ENCODE data around the gene BCL2L2. TPM values are rescaled to one million over a fixed set of nuclear protein-coding genes. Genes with fewer than 3 reads are reported as not detected.

BCL2L2 gene
- total and polyA plus RNA-seq, 9 of the 15 experiments (the other 6 are each of a cell fraction or from before 2014, with no cell fraction given), result 2.6 to 32.5 (median 14.7) TPM

DNA sequence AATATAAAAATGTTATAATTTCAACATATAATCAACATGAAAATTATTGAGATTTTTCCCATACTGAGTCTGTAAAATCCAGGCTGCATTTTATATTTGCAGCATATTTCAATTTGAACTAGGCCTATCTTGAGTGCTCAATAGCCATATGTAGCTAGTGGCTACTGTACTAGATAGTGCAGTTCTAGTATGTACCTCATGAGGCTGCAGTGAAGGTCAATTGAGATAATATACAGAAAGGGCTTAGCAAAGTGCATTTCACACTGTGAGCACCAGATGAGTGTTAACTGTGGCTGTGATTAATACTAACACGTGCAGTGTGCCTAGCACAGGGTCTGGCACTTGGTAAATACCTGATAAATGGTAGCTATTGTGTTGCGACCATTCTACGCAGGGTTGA is 51.4 kb downstream of the BCL2L2 start:
- TF ChIP-seq CBFA2T3 (IDR thresholded peaks at IDR 0.05), result peak; percentile 32
- TF ChIP-seq, protein P1, sequence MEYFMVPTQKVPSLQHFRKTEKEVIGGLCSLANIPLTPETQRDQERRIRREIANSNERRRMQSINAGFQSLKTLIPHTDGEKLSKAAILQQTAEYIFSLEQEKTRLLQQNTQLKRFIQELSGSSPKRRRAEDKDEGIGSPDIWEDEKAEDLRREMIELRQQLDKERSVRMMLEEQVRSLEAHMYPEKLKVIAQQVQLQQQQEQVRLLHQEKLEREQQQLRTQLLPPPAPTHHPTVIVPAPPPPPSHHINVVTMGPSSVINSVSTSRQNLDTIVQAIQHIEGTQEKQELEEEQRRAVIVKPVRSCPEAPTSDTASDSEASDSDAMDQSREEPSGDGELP (CRISPR knock-in tag; IDR thresholded peaks at IDR 0.05; ENCODE audit: borderline replicate concordance), result no peak
- TF ChIP-seq ATF7 (IDR thresholded peaks at IDR 0.05), result no peak
- TF ChIP-seq, protein P2, sequence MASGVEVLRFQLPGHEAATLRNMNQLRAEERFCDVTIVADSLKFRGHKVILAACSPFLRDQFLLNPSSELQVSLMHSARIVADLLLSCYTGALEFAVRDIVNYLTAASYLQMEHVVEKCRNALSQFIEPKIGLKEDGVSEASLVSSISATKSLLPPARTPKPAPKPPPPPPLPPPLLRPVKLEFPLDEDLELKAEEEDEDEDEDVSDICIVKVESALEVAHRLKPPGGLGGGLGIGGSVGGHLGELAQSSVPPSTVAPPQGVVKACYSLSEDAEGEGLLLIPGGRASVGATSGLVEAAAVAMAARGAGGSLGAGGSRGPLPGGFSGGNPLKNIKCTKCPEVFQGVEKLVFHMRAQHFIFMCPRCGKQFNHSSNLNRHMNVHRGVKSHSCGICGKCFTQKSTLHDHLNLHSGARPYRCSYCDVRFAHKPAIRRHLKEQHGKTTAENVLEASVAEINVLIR (CRISPR knock-in tag; IDR thresholded peaks at IDR 0.05), result no peak
- TF ChIP-seq ZFPM2 (CRISPR knock-in tag; IDR thresholded peaks at IDR 0.05), result no peak
- TF ChIP-seq KAT8 (IDR thresholded peaks at IDR 0.05; ENCODE audit: low read depth), result no peak
- no peak for TF ChIP-seq TGIF2 (CRISPR knock-in tag; IDR thresholded peaks at IDR 0.05)
- ATAC-seq (peak; percentile 71), DNase-seq (ENCODE audit: extremely low read depth in 1 of 4, low spot score in 3 of 4) (no peak), FAIRE-seq (no peak)
- in situ Hi-C loops (cut with MboI) (no loop called here), intact Hi-C loops (cut with micrococcal nuclease) (no loop called here)
- H3K9me3 ChIP-seq (replicated peaks; ENCODE audit: control insufficient read depth, insufficient read depth, low read depth, low read length), result no peaks in the 10 kb centered on the region
- BruUV-seq (replicated peaks), result no TSS peak
- no peak overlapping the region for H3K4me2 ChIP-seq (ENCODE audit: insufficient read depth, low read length)
- H3K36me3 ChIP-seq (ENCODE audit: control insufficient read depth, insufficient read depth, low read length), result no peaks in the 10 kb centered on the region
- POLR2A ChIA-PET, result interaction anchor here (0.6 kb wide), 1 partner anchor 312 kb away, joined by 4 read pairs; no protein-coding TSS in a partner anchor
- CTCF ChIA-PET (ENCODE audit: low intra/inter-chr PET ratio), result no interaction called here
- H3K27ac ChIP-seq (ENCODE audit: extremely low read depth, low read depth, low read length), result no peak overlapping the region
- H3K79me2 ChIP-seq (ENCODE audit: control insufficient read depth, insufficient read depth, low read length), result no peaks in the 10 kb centered on the region
- H4K20me1 ChIP-seq (replicated peaks; ENCODE audit: control insufficient read depth, insufficient read depth, low read length), result no peaks in the 10 kb centered on the region; the same call in 1 of the 2 replicates
- peaks cover 13 to 48% of the 10 kb centered on the region in 2 experiments; a peak in 4 of 5 replicates for H3K27me3 ChIP-seq (ENCODE audit: control insufficient read depth in 2 of 2, insufficient read depth in 2 of 2, low read length in 2 of 2)
- H3K4me1 ChIP-seq (replicated peaks in 1 of 2; ENCODE audit: control insufficient read depth in 2 of 2, insufficient read depth in 2 of 2, low read length in 2 of 2), result peaks cover 0 to 5% of the 10 kb centered on the region in 2 experiments; a peak in 3 of 5 replicates
- no peak overlapping the region for H2AFZ ChIP-seq (ENCODE audit: low read depth, low read length)
- H3K4me3 ChIP-seq, result no peak overlapping the region
- 14% methylated on average over 3 of the region's 3 CpGs for WGBS (ENCODE audit: insufficient coverage, low coverage, missing lambda C conversion rate)
- no peak overlapping the region for H3K9ac ChIP-seq (ENCODE audit: insufficient read depth in 1 of 2, low read depth in 2 of 2, low read length in 2 of 2)
- H3K9me1 ChIP-seq (ENCODE audit: control insufficient read depth, insufficient read depth, low read length), result no peaks in the 10 kb centered on the region

All from K562 (cell line).